HepG2 (cell line): Measurements from ENCODE around the gene MCRIP2. TPM values are rescaled to one million over a fixed set of nuclear protein-coding genes. Genes with fewer than 3 reads are reported as not detected.

Experiments used
- GFI1 ChIP-seq: sonication (generic); formaldehyde crosslinking; IDR thresholded peaks from 2 replicates; pipeline ENCODE4 v1.5.0; 2020; ENCODE audit warnings: missing genetic modification reagents, mild to moderate bottlenecking, borderline replicate concordance
- NFYB ChIP-seq: sonication (generic); formaldehyde crosslinking; IDR thresholded peaks from 2 replicates; pipeline ENCODE4 v1.4.0; 2020; ENCODE audit warnings: missing genetic modification reagents
- NONO ChIP-seq, 2 experiments: fragments of 450-650 bp in 1 of 2; sonication (generic) in 1 of 2; formaldehyde crosslinking in 1 of 2; IDR thresholded peaks in 1 of 2; conservative IDR thresholded peaks in 1 of 2; 2 replicates each; pipeline versions ENCODE4 v1.6.1 to v1.8.0; 2017 to 2022; ENCODE audit warnings: mild to moderate bottlenecking in 1 of 2, missing genetic modification reagents in 1 of 2, moderate library complexity in 1 of 2
- SP5 ChIP-seq: IDR thresholded peaks from 2 replicates; pipeline ENCODE4 v1.6.1; 2016; ENCODE audit warnings: low read depth, borderline replicate concordance
- STAG1 ChIP-seq: sonication (generic); formaldehyde crosslinking; IDR thresholded peaks from 2 replicates; pipeline ENCODE4 v1.4.0; 2020; ENCODE audit warnings: missing genetic modification reagents
- ZNF12 ChIP-seq: sonication (generic); formaldehyde crosslinking; IDR thresholded peaks from 2 replicates; pipeline ENCODE4 v1.5.0; 2020; ENCODE audit warnings: missing genetic modification reagents
- ZNF138 ChIP-seq: sonication (generic); formaldehyde crosslinking; IDR thresholded peaks from 2 replicates; pipeline ENCODE4 v1.5.0; 2020; ENCODE audit warnings: mild to moderate bottlenecking, low read depth, missing genetic modification reagents
- ZNF350 ChIP-seq: sonication (generic); formaldehyde crosslinking; IDR thresholded peaks from 2 replicates; pipeline ENCODE4 v1.4.0; 2020; ENCODE audit warnings: mild to moderate bottlenecking, low read depth, missing genetic modification reagents, borderline replicate concordance
- ZNF44 ChIP-seq: sonication (generic); formaldehyde crosslinking; IDR thresholded peaks from 2 replicates; pipeline ENCODE4 v1.5.1; 2020; ENCODE audit warnings: mild to moderate bottlenecking, missing genetic modification reagents
- ZNF569 ChIP-seq: sonication (generic); formaldehyde crosslinking; IDR thresholded peaks from 2 replicates; pipeline ENCODE4 v1.5.0; 2020; ENCODE audit warnings: mild to moderate bottlenecking, missing genetic modification reagents, moderate library complexity, borderline replicate concordance
- ZSCAN25 ChIP-seq: sonication (generic); formaldehyde crosslinking; IDR thresholded peaks from 2 replicates; pipeline ENCODE4 v1.8.0; 2022; ENCODE audit warnings: mild to moderate bottlenecking, missing genetic modification reagents
- ZSCAN31 ChIP-seq: sonication (generic); formaldehyde crosslinking; IDR thresholded peaks from 2 replicates; pipeline ENCODE4 v1.5.0; 2020; ENCODE audit warnings: low read depth, mild to moderate bottlenecking, missing genetic modification reagents
- polyA plus RNA-seq, 8 experiments: library from polyadenylated mRNA; depleted of rRNA in 3 of 8; stranded (reverse) in 7 of 8; unstranded in 1 of 8; fragments of >200 nt; fragmentation: Illumina TruSeq in 4 of 8; extraction: Trizol in 4 of 8; gene quantifications; 2 replicates each; pipeline versions ENCODE4 v1.2.1 to v1.2.3, GENCODE V29; 2011 to 2016; ENCODE audit warnings: low read depth in 4 of 8, missing spikeins in 1 of 8, mixed read lengths in 1 of 8; ENCODE audit not compliant: insufficient read depth in 1 of 8
- total RNA-seq, 5 experiments: library from RNA; depleted of rRNA; stranded (reverse); fragments of >200 nt; fragmentation: Illumina TruSeq; extraction: Trizol; gene quantifications; 2 replicates each; pipeline ENCODE4 v1.2.3, GENCODE V29; 2016; ENCODE audit warnings: low read depth in 1 of 5
- TF ChIP-seq, protein P1 (sequence below): sonication (generic); formaldehyde crosslinking; IDR thresholded peaks from 2 replicates; pipeline ENCODE4 v1.4.0; 2020; ENCODE audit warnings: mild to moderate bottlenecking, missing genetic modification reagents, borderline replicate concordance
- TF ChIP-seq, protein P2 (sequence below): sonication (generic); formaldehyde crosslinking; IDR thresholded peaks from 2 replicates; pipeline ENCODE4 v1.4.0; 2020; ENCODE audit warnings: missing genetic modification reagents
- TF ChIP-seq, protein P3 (sequence below): sonication (generic); formaldehyde crosslinking; IDR thresholded peaks from 2 replicates; pipeline ENCODE4 v1.4.0; 2020; ENCODE audit warnings: mild to moderate bottlenecking, low read depth, missing genetic modification reagents
- TF ChIP-seq, protein P4 (sequence below): sonication (generic); formaldehyde crosslinking; IDR thresholded peaks from 2 replicates; pipeline ENCODE4 v1.5.1; 2020; ENCODE audit warnings: mild to moderate bottlenecking, missing genetic modification reagents, borderline replicate concordance

Gene MCRIP2
- total and polyA plus RNA-seq, 2 of the 13 experiments (the other 11 are each of a cell fraction or from before 2014, with no cell fraction given): 39.6 to 76.7 TPM

DNA sequence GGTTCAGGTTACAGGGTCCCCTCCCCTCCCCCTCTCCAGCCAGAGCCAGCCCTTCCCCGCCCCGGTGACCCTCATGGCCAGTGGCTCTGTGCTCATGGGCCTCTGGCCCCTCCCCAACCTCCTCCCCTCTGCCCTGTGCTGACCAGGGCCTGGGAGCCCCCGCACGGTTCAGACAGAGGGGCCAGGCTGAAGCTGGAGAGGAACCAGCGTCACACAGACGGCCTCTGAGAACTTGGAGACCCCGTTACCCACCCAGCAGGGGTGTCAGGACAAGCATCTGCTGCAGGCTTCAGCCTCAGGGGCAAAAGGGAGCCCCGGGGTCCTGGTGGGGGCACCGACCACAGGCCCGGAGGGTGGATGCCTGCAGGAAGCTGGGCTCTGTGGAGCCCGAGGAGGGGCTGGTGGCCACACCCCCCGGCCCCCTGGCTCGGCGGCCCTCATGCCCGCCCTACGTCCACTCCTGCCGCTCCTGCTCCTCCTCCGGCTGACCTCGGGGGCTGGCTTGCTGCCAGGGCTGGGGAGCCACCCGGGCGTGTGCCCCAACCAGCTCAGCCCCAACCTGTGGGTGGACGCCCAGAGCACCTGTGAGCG lies 10.7 kb upstream of the MCRIP2 start, which contains the start of gene WFIKKN1 (continued):
- TF ChIP-seq, protein P1, sequence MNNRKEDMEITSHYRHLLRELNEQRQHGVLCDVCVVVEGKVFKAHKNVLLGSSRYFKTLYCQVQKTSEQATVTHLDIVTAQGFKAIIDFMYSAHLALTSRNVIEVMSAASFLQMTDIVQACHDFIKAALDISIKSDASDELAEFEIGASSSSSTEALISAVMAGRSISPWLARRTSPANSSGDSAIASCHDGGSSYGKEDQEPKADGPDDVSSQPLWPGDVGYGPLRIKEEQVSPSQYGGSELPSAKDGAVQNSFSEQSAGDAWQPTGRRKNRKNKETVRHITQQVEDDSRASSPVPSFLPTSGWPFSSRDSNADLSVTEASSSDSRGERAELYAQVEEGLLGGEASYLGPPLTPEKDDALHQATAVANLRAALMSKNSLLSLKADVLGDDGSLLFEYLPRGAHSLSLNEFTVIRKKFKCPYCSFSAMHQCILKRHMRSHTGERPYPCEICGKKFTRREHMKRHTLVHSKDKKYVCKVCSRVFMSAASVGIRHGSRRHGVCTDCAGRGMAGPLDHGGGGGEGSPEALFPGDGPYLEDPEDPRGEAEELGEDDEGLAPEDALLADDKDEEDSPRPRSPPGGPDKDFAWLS: peak; percentile 83; the same call in 1 of the 2 replicates
- peak; percentile 43 for TF ChIP-seq SP5
- TF ChIP-seq, protein P2, sequence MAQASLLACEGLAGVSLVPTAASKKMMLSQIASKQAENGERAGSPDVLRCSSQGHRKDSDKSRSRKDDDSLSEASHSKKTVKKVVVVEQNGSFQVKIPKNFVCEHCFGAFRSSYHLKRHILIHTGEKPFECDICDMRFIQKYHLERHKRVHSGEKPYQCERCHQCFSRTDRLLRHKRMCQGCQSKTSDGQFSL (CRISPR knock-in tag): peak; percentile 31; the same call in 1 of the 2 replicates
- TF ChIP-seq NONO (IDR thresholded peaks at IDR 0.05): no peak
- TF ChIP-seq NONO (CRISPR knock-in tag; conservative IDR thresholded peaks at IDR 0.05): peak; percentile 47
- 0 out of 2 replicates have a peak, but pooled peaks have one; percentile 13 for TF ChIP-seq NFYB
- 0 out of 2 replicates have a peak, but pooled peaks have one; percentile 20 for TF ChIP-seq ZNF12 (CRISPR knock-in tag)
- TF ChIP-seq, protein P3, sequence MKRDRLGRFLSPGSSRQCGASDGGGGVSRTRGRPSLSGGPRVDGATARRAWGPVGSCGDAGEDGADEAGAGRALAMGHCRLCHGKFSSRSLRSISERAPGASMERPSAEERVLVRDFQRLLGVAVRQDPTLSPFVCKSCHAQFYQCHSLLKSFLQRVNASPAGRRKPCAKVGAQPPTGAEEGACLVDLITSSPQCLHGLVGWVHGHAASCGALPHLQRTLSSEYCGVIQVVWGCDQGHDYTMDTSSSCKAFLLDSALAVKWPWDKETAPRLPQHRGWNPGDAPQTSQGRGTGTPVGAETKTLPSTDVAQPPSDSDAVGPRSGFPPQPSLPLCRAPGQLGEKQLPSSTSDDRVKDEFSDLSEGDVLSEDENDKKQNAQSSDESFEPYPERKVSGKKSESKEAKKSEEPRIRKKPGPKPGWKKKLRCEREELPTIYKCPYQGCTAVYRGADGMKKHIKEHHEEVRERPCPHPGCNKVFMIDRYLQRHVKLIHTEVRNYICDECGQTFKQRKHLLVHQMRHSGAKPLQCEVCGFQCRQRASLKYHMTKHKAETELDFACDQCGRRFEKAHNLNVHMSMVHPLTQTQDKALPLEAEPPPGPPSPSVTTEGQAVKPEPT (CRISPR knock-in tag): peak; percentile 24; the same call in 1 of the 2 replicates
- no peak for TF ChIP-seq STAG1 (CRISPR knock-in tag)
- TF ChIP-seq ZNF44: no peak
- TF ChIP-seq, protein P4, sequence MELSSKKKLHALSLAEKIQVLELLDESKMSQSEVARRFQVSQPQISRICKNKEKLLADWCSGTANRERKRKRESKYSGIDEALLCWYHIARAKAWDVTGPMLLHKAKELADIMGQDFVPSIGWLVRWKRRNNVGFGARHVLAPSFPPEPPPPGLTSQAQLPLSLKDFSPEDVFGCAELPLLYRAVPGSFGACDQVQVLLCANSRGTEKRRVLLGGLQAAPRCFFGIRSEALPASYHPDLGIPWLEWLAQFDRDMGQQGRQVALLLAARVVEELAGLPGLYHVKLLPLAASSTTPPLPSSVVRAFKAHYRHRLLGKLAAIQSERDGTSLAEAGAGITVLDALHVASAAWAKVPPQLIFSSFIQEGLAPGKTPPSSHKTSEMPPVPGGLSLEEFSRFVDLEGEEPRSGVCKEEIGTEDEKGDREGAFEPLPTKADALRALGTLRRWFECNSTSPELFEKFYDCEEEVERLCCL (CRISPR knock-in tag): no peak
- peak; percentile 63; the same call in 1 of the 2 replicates for TF ChIP-seq ZSCAN31 (CRISPR knock-in tag)
- TF ChIP-seq ZNF569 (CRISPR knock-in tag): no peak
- TF ChIP-seq GFI1 (CRISPR knock-in tag): 0 out of 2 replicates have a peak, but pooled peaks have one; percentile 8
- TF ChIP-seq ZNF350: peak; percentile 34
- TF ChIP-seq ZSCAN25 (CRISPR knock-in tag): peak; percentile 78; the same call in 1 of the 2 replicates
- TF ChIP-seq ZNF138 (CRISPR knock-in tag): no peak
